ENCODE data around the gene REX1BD. TPM values are rescaled to one million over a fixed set of nuclear protein-coding genes. Genes with fewer than 3 reads are reported as not detected.

REX1BD gene
- total and polyA plus RNA-seq, 4 donors: 51.4 to 114 (median 83.0) TPM

DNA sequence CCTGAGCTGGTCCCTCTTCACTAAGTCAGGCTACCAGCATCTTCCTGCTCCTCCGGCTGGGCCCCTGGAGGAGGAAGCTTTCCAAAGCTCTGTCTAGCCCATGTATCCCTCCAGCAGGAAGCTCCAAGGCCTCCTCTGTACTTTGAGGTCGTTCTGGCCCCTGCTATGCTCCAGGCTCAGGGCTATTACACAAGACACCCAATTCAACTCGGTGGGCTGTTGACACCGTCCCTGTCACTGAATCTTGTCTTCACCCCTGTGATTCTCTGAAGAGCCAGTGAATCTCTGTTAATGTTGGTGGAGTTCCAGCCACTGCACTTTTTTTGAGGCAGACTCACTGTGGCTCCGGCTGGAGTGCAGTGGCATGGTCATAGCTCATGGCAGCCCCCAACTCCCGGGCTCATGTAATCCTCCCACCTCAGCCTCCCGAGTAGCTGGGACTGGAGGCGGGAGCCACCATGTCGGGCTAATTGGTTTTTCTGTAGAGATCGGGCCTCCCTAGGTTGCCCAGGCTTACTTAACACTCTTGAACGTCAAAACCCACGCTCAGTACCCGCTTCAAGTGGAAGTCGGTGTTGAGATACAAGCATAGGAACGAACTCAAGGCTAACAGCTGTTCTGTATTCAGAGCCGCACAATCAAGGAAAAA is 512 bp upstream of the REX1BD start:
- ATAC-seq (ENCODE audit: insufficient read depth, low FRiP score): no peak
- TF ChIP-seq, protein P1, sequence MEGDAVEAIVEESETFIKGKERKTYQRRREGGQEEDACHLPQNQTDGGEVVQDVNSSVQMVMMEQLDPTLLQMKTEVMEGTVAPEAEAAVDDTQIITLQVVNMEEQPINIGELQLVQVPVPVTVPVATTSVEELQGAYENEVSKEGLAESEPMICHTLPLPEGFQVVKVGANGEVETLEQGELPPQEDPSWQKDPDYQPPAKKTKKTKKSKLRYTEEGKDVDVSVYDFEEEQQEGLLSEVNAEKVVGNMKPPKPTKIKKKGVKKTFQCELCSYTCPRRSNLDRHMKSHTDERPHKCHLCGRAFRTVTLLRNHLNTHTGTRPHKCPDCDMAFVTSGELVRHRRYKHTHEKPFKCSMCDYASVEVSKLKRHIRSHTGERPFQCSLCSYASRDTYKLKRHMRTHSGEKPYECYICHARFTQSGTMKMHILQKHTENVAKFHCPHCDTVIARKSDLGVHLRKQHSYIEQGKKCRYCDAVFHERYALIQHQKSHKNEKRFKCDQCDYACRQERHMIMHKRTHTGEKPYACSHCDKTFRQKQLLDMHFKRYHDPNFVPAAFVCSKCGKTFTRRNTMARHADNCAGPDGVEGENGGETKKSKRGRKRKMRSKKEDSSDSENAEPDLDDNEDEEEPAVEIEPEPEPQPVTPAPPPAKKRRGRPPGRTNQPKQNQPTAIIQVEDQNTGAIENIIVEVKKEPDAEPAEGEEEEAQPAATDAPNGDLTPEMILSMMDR (IDR thresholded peaks at IDR 0.05; ENCODE audit: control extremely low read depth, extremely low read depth): no peak

DNA sequence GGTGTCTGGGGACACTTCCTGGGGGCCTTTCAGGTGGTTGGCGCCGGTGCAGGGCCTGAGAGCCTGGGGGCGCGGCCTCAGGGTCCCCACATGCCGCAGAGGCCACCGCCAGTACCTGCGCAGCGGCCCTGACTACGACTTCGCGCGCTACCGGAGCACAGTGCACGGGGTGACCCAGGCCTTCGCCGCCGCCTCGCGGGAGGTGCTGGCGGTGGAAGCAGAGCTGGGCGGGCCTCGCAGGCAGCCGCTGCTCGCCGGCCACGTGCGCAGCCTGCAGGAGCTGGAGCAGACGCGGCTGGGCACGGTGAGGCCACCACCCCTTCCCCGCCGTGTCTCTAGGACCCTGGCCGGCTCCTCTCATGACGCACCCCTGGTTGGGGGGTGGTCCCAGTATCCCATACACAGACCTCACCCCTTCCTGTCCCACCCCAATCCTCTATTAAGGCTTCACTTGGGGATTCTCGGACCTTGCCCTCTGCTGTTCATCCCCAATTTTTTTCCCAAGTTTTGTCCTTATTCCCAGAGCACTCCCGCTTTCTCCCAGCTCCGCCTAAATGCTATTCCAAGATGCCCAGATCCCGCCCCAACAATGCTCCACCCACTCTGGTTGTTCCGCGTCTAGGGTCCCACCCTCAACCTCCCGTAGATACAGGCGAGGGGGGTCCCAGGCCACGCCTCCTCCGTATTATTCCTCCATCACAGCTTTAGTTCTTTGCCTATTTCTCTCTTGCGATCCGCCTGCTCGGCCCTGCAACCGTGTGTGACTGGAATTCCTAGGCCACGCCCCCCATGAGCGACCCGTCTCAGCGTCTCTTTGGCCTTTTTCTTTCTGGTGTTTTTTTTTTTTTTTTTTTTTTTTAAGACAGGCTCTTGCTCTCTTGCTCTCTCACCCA is 1.0 kb downstream of the REX1BD start:
- WGBS, 2 donors: 12 to 21% methylated on average over 43 to 52 of the region's 52 CpGs
- Histone ChIP-seq H3K36me3 (ENCODE audit: control insufficient read depth in 4 of 4, insufficient read depth in 4 of 4, low read length in 4 of 4) (peaks cover 0 to 7% (median 5%) of the 10 kb centered on the region in 4 donors), H3K27ac (ENCODE audit: low read depth in 1 of 2, low read length in 1 of 2) (peak overlapping the region; percentile 55 to 88), H3K27me3 (ENCODE audit: control insufficient read depth in 3 of 3, insufficient read depth in 3 of 3, low read length in 2 of 3) (peaks cover 0 to under 1% (median under 1%) of the 10 kb centered on the region in 3 donors), H3K9ac (ENCODE audit: insufficient read depth in 1 of 2, low read length in 2 of 2) (no peak overlapping the region), H3K9me3 (ENCODE audit: control insufficient read depth in 4 of 4, insufficient read depth in 3 of 4, low read length in 3 of 4) (no peaks in the 10 kb centered on the region), H3K4me1 (ENCODE audit: control insufficient read depth in 5 of 5, insufficient read depth in 5 of 5, low read length in 5 of 5) (peaks cover 0 to 21% (median 7%) of the 10 kb centered on the region in 5 donors), H3K4me3 (peak overlapping the region; percentile 64)
- ATAC-seq (ENCODE audit: insufficient read depth, low FRiP score): peak; percentile 44
- DNase-seq: peak; percentile 85 to 87 (median 87)
- TF ChIP-seq, protein P1 (IDR thresholded peaks at IDR 0.05; ENCODE audit: control extremely low read depth, extremely low read depth): no peak

More for the DNA sequence above, 512 bp upstream of the REX1BD start:
- peak overlapping the region in 1 of 2 donors; percentile 33 for H3K9ac ChIP-seq (ENCODE audit: insufficient read depth in 1 of 2, low read length in 2 of 2)
- H3K4me1 ChIP-seq (ENCODE audit: control insufficient read depth in 5 of 5, insufficient read depth in 5 of 5, low read length in 5 of 5): peaks cover 0 to 18% (median 6%) of the 10 kb centered on the region in 5 donors
- peaks cover 0 to 7% (median 5%) of the 10 kb centered on the region in 4 donors for H3K36me3 ChIP-seq (ENCODE audit: control insufficient read depth in 4 of 4, insufficient read depth in 4 of 4, low read length in 4 of 4)
- H3K27me3 ChIP-seq (ENCODE audit: control insufficient read depth in 3 of 3, insufficient read depth in 3 of 3, low read length in 2 of 3): no peaks in the 10 kb centered on the region
- H3K27ac ChIP-seq (ENCODE audit: low read depth in 1 of 2, low read length in 1 of 2): peak overlapping the region; percentile 55 to 88
- no peak overlapping the region for H3K4me3 ChIP-seq
- no peaks in the 10 kb centered on the region for H3K9me3 ChIP-seq (ENCODE audit: control insufficient read depth in 4 of 4, insufficient read depth in 3 of 4, low read length in 3 of 4)
- WGBS, 2 donors: 24 to 25% methylated on average over 16 of the region's 16 CpGs
- no peak for DNase-seq

DNA sequence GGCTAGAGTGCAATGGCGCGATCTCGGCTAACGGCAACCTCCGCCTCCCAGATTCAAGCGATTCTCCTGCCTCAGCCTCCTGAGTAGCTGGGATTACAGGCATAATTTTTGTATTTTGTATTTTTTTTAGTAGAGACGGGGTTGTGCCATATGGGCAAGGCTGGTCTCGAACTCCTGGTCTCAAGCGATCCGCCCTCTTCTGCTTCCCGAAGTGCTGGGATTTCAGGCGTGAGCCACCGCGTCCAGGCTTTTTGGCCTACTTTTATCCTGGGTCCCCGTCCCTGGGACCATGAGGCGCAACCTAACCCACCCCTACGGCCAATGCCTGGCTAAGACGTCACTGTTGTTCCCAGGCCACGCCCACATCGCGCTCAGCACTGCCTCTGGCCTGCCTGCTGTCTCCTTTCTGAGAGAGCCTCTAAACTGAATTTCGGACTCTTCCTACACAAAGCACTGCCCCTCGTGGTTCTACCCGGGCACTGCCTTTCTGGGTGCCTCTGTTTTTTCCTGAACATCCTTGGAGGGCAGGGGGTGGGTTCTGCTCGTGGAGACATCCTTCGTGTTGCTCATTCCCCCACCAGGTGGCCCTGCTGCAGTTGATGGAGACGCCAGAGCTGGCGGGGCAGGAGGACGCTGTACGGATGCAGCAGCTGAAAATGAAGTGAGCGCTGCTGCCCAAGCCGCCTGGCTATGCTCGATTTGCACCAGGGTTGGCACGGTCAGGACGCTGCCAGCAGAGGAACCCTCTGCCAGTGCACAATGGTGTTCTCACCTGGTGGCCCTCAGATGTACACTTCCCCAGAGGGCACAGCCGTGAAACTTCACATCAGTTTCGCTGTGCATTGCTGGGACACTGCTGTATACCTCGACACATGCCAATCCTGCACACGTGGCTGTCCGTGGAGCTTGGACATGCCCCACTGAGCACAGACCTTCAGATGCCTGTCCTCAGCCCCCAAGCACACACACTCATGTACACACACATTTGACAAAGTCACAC is 2.0 kb downstream of the REX1BD start:
- 76 to 78% methylated on average over 40 of the region's 40 CpGs for WGBS, 2 donors
- peak overlapping the region in 1 of 2 donors; percentile 59 for H3K9ac ChIP-seq (ENCODE audit: insufficient read depth in 1 of 2, low read length in 2 of 2)
- H3K27me3 ChIP-seq (ENCODE audit: control insufficient read depth in 3 of 3, insufficient read depth in 3 of 3, low read length in 2 of 3): peaks cover 0 to 8% (median 7%) of the 10 kb centered on the region in 3 donors
- H3K4me3 ChIP-seq: no peak overlapping the region
- H3K27ac ChIP-seq (ENCODE audit: low read depth in 1 of 2, low read length in 1 of 2): no peak overlapping the region
- ATAC-seq (ENCODE audit: insufficient read depth, low FRiP score): no peak
- peak; percentile 83 to 88 (median 84) for DNase-seq
- peaks cover 0 to 28% (median 11%) of the 10 kb centered on the region in 5 donors for H3K4me1 ChIP-seq (ENCODE audit: control insufficient read depth in 5 of 5, insufficient read depth in 5 of 5, low read length in 5 of 5)
- H3K9me3 ChIP-seq (ENCODE audit: control insufficient read depth in 4 of 4, insufficient read depth in 3 of 4, low read length in 3 of 4): no peaks in the 10 kb centered on the region
- H3K36me3 ChIP-seq (ENCODE audit: control insufficient read depth in 4 of 4, insufficient read depth in 4 of 4, low read length in 4 of 4): peaks cover 0 to 7% (median 5%) of the 10 kb centered on the region in 4 donors
- TF ChIP-seq, protein P1 (IDR thresholded peaks at IDR 0.05; ENCODE audit: control extremely low read depth, extremely low read depth): no peak

Data from lung (tissue), 12 donors.